Liver (tissue), 9 donors: ENCODE measurements around the gene OSGIN1. TPM values are rescaled to one million over a fixed set of nuclear protein-coding genes. Genes with fewer than 3 reads are reported as not detected.

Source experiments
- DNase-seq: peaks from one replicate; pipeline ENCODE4 v3.0.0-alpha.2; 2017; ENCODE audit warnings: low spot score
- H3K27ac ChIP-seq, 2 donors: one replicate each; pipeline ENCODE4 v1.7.0; 2013; ENCODE audit warnings: inconsistent platforms in 2 of 2, low read length in 2 of 2, control low read depth in 1 of 2, low read depth in 1 of 2, mild to moderate bottlenecking in 1 of 2
- H3K27me3 ChIP-seq, 4 donors: one replicate each; pipeline versions ENCODE4 v1.6.1 to v1.7.0; 2013; ENCODE audit warnings: low read length in 3 of 4, inconsistent platforms in 1 of 4, mild to moderate bottlenecking in 1 of 4, moderate library complexity in 1 of 4; ENCODE audit not compliant: control insufficient read depth in 4 of 4, insufficient read depth in 4 of 4
- H3K36me3 ChIP-seq, 4 donors: one replicate each; pipeline versions ENCODE4 v1.6.1 to v1.7.0; 2013; ENCODE audit warnings: low read length in 3 of 4, mild to moderate bottlenecking in 3 of 4, low read depth in 1 of 4, moderate library complexity in 1 of 4; ENCODE audit not compliant: control insufficient read depth in 4 of 4, insufficient read depth in 3 of 4
- H3K4me1 ChIP-seq, 4 donors: one replicate each; pipeline versions ENCODE4 v1.6.1 to v1.7.0; 2013; ENCODE audit warnings: low read length in 3 of 4, mild to moderate bottlenecking in 3 of 4, moderate library complexity in 1 of 4; ENCODE audit not compliant: control insufficient read depth in 4 of 4, insufficient read depth in 4 of 4
- H3K4me3 ChIP-seq, 3 donors: one replicate each; pipeline versions ENCODE4 v1.6.1 to v1.7.0; 2013; ENCODE audit warnings: low read length in 3 of 3, control low read depth in 1 of 3, low read depth in 1 of 3, mild to moderate bottlenecking in 1 of 3
- H3K9ac ChIP-seq, 2 donors: one replicate each; pipeline ENCODE4 v1.7.0; 2013; ENCODE audit warnings: low read length in 2 of 2, mild to moderate bottlenecking in 2 of 2, moderate library complexity in 2 of 2, control low read depth in 1 of 2, low read depth in 1 of 2
- H3K9me3 ChIP-seq, 4 donors: one replicate each; pipeline versions ENCODE4 v1.6.1 to v1.7.0; 2013; ENCODE audit warnings: low read length in 3 of 4; ENCODE audit not compliant: control insufficient read depth in 4 of 4
- ATF3 ChIP-seq: IDR thresholded peaks from 2 replicates; pipeline ENCODE4 v1.6.1; 2016; ENCODE audit warnings: antibody characterized with exemption
- CTCF ChIP-seq: fragments of 150-350 bp; IDR thresholded peaks from 2 replicates; pipeline ENCODE4 v1.5.1; 2017; ENCODE audit warnings: improper control_type of control experiment, low read depth, low read length; ENCODE audit not compliant: missing input control
- EGR1 ChIP-seq, 2 donors: IDR thresholded peaks; 2 replicates each; pipeline ENCODE4 v1.6.1; 2016 to 2018; ENCODE audit warnings: antibody characterized with exemption in 2 of 2, low read depth in 2 of 2
- FOXA1 ChIP-seq: IDR thresholded peaks from 2 replicates; pipeline ENCODE4 v1.6.1; 2016; ENCODE audit warnings: antibody characterized with exemption
- FOXA2 ChIP-seq: IDR thresholded peaks from 2 replicates; pipeline ENCODE4 v1.6.1; 2016; ENCODE audit warnings: antibody characterized with exemption
- GABPA ChIP-seq, 2 donors: IDR thresholded peaks in 1 of 2; conservative IDR thresholded peaks in 1 of 2; 2 replicates each; pipeline ENCODE4 v1.6.1; 2016; ENCODE audit warnings: antibody characterized with exemption in 2 of 2, mild to moderate bottlenecking in 1 of 2, moderate library complexity in 1 of 2
- HNF4A ChIP-seq, 2 donors: conservative IDR thresholded peaks; 2 replicates each; pipeline ENCODE4 v1.6.1; 2016; ENCODE audit warnings: antibody characterized with exemption in 2 of 2, mild to moderate bottlenecking in 2 of 2
- HNF4G ChIP-seq: IDR thresholded peaks from 2 replicates; pipeline ENCODE4 v1.6.1; 2016; ENCODE audit warnings: antibody characterized with exemption
- JUND ChIP-seq, 2 donors: IDR thresholded peaks; 2 replicates each; pipeline ENCODE4 v1.6.1; 2016; ENCODE audit warnings: antibody characterized with exemption in 2 of 2
- NR2F2 ChIP-seq: IDR thresholded peaks from 2 replicates; pipeline ENCODE4 v1.6.1; 2016; ENCODE audit warnings: antibody characterized with exemption
- RAD21 ChIP-seq, 2 donors: IDR thresholded peaks; 2 replicates each; pipeline ENCODE4 v1.6.1; 2016; ENCODE audit warnings: antibody characterized with exemption in 2 of 2, mild to moderate bottlenecking in 2 of 2
- RXRA ChIP-seq, 2 donors: IDR thresholded peaks; 2 replicates each; pipeline ENCODE4 v1.6.1; 2017 to 2018; ENCODE audit warnings: antibody characterized with exemption in 2 of 2, mild to moderate bottlenecking in 1 of 2
- SP1 ChIP-seq: IDR thresholded peaks from 2 replicates; pipeline ENCODE4 v1.6.1; 2018; ENCODE audit warnings: antibody characterized with exemption, mild to moderate bottlenecking
- TAF1 ChIP-seq: conservative IDR thresholded peaks from 2 replicates; pipeline ENCODE4 v1.6.1; 2016; ENCODE audit warnings: antibody characterized with exemption, mild to moderate bottlenecking
- YY1 ChIP-seq: IDR thresholded peaks from 2 replicates; pipeline ENCODE4 v1.6.1; 2016; ENCODE audit warnings: antibody characterized with exemption, mild to moderate bottlenecking
- ZBTB33 ChIP-seq: IDR thresholded peaks from 2 replicates; pipeline ENCODE4 v1.6.1; 2016; ENCODE audit warnings: antibody characterized with exemption
- WGBS: extraction: QIAGEN DNeasy Blood & Tissue Kit; methylation state at CpG from one replicate; pipeline ENCODE4 v1.1.7; 2013; 5-methylcytosine and 5-hydroxymethylcytosine counted together
- polyA plus RNA-seq, 2 donors: library from polyadenylated mRNA; stranded (reverse) in 1 of 2; unstranded in 1 of 2; fragments of 200-250 nt in 1 of 2; fragments of >200 nt in 1 of 2; fragmentation: Nextera tagmentation in 1 of 2; extraction: Ambion mirVana in 1 of 2; gene quantifications; one replicate each; pipeline versions ENCODE4 v1.2.1 to v1.2.3, GENCODE V29; 2013 to 2015
- total RNA-seq, 2 donors: library from RNA; depleted of rRNA; stranded (reverse); fragments of >200 nt; gene quantifications; one replicate each; pipeline ENCODE4 v1.2.3, GENCODE V29; 2014
- TF ChIP-seq, protein P1 (sequence below): IDR thresholded peaks from 2 replicates; pipeline ENCODE4 v1.6.1; 2016; ENCODE audit warnings: antibody characterized with exemption, mild to moderate bottlenecking
- TF ChIP-seq, protein P2 (sequence below): IDR thresholded peaks from 2 replicates; pipeline ENCODE4 v1.6.1; 2016; ENCODE audit warnings: antibody characterized with exemption
- donor health status: healthy.
- donor health status: healthy.
- donor health status: healthy.
- donor health status: healthy.
- donor health status: healthy.

The OSGIN1 gene
- total and polyA plus RNA-seq, 4 donors, result 7.1 to 90.4 (median 60.4) TPM

DNA sequence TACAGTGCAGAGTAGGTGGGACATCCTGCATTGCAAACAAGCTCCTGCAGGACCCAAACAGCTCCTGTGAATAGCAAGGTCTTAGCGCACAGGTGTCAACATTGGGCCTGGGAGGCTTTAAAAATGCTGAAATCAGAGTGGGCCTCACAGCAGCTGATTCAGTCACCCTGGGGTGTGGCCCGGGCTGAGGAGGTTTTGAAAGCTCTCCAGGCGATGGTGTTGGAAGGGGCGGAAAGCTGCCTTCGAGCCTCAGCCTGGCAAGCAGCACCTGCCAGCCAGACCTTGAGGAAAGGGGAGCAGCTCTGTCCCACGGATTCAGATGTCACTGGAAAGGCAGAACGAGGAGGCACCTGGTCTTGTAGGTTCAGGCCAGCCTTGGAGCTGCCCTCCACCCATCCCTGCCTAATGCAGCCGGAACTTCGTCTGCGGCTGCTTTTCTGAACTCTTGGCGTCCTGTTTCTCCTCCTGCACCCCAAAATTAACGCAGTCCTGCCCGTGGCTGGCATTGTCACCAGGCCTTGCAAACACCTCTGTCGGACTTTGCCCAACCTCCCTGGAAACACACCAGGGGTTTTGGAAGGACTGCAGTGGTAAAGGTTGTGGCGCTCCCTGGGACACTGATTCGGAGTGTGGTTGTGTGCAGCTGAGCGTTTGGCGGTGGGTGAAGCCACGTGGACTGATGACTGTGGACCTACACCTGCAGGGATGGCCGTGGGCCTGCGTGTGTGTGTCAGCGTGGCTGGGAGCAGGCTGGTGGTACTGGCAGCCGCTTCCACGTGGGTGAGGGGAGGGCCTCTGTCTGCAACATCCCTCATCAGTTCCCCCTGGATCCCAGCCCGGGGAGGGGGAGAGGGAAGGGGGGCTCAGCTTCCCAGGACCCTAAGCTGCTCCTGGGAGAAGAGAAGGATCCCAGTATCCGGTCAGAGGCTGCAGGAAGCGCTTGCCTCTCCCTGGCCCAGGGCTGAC lies 18.4 kb downstream of the OSGIN1 start:
- H3K36me3 ChIP-seq, result peaks cover 0 to 2% (median 0%) of the 10 kb centered on the region in 4 donors
- H3K9ac ChIP-seq, result no peak overlapping the region
- peaks cover 0 to 7% (median 1%) of the 10 kb centered on the region in 4 donors for H3K4me1 ChIP-seq
- H3K27me3 ChIP-seq, result no peaks in the 10 kb centered on the region
- DNase-seq, result no peak
- no peak overlapping the region for H3K27ac ChIP-seq
- WGBS, result 41% methylated on average over 27 of the region's 27 CpGs
- no peaks in the 10 kb centered on the region for H3K9me3 ChIP-seq
- H3K4me3 ChIP-seq, result no peak overlapping the region
- no peak for TF ChIP-seq ATF3
- peak; percentile 54 for TF ChIP-seq SP1
- TF ChIP-seq RAD21 (IDR thresholded peaks at IDR 0.05), result peak in 1 of 2 donors; percentile 41
- TF ChIP-seq FOXA2, result no peak
- TF ChIP-seq EGR1 (IDR thresholded peaks at IDR 0.05; ENCODE audit: low read depth in 2 of 2), result no peak
- TF ChIP-seq CTCF, result no peak
- TF ChIP-seq NR2F2, result no peak
- TF ChIP-seq TAF1, result no peak
- TF ChIP-seq FOXA1, result no peak
- no peak for TF ChIP-seq JUND (IDR thresholded peaks at IDR 0.05)
- TF ChIP-seq YY1, result no peak
- TF ChIP-seq GABPA (IDR thresholded peaks at IDR 0.05 in 1 of 2, conservative IDR thresholded peaks at IDR 0.05 in 1 of 2), result no peak
- peak; percentile 39 for TF ChIP-seq HNF4G
- TF ChIP-seq HNF4A (conservative IDR thresholded peaks at IDR 0.05), result peak; percentile 80 to 83
- TF ChIP-seq, protein P1, sequence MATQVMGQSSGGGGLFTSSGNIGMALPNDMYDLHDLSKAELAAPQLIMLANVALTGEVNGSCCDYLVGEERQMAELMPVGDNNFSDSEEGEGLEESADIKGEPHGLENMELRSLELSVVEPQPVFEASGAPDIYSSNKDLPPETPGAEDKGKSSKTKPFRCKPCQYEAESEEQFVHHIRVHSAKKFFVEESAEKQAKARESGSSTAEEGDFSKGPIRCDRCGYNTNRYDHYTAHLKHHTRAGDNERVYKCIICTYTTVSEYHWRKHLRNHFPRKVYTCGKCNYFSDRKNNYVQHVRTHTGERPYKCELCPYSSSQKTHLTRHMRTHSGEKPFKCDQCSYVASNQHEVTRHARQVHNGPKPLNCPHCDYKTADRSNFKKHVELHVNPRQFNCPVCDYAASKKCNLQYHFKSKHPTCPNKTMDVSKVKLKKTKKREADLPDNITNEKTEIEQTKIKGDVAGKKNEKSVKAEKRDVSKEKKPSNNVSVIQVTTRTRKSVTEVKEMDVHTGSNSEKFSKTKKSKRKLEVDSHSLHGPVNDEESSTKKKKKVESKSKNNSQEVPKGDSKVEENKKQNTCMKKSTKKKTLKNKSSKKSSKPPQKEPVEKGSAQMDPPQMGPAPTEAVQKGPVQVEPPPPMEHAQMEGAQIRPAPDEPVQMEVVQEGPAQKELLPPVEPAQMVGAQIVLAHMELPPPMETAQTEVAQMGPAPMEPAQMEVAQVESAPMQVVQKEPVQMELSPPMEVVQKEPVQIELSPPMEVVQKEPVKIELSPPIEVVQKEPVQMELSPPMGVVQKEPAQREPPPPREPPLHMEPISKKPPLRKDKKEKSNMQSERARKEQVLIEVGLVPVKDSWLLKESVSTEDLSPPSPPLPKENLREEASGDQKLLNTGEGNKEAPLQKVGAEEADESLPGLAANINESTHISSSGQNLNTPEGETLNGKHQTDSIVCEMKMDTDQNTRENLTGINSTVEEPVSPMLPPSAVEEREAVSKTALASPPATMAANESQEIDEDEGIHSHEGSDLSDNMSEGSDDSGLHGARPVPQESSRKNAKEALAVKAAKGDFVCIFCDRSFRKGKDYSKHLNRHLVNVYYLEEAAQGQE, result no peak
- no peak for TF ChIP-seq ZBTB33
- TF ChIP-seq, protein P2, sequence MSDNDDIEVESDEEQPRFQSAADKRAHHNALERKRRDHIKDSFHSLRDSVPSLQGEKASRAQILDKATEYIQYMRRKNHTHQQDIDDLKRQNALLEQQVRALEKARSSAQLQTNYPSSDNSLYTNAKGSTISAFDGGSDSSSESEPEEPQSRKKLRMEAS, result no peak
- no peak for TF ChIP-seq RXRA (IDR thresholded peaks at IDR 0.05)
